HG03457 (cell line): Measurements from ENCODE around the gene CBFB.
"Not testable (repeated sequence)": the region's sequence is repeated elsewhere in the genome, so short reads cannot be mapped to it uniquely, and the experiment has no call there.

ENCODE experiments used
- ATAC-seq: cut with Tn5 transposase; IDR thresholded peaks from one replicate; pipeline ENCODE4 v1.9.1; 2021; ENCODE audit warnings: moderate number of reproducible peaks; ENCODE audit not compliant: unreplicated experiment

The CBFB gene

DNA sequence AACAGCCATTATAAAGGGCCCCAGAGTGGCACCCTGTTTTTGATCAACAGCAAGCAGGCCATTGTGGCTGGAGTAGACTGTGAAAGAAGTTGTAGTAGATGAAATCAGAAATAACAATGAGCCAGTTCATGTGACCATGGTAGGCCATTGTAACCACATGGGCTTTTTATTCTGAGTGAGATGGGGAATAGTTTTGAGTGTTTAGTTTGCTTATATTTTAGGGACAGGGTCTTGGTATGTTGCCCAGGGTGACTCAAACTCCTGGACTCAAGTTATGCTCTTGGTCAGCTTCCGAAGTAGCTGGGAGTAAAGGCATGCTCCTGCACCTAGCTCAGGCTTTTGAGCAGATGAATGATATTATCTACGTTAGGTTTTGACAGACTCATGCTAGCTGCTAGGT lies 12.0 kb downstream of the CBFB start:
- ATAC-seq: no peak

DNA sequence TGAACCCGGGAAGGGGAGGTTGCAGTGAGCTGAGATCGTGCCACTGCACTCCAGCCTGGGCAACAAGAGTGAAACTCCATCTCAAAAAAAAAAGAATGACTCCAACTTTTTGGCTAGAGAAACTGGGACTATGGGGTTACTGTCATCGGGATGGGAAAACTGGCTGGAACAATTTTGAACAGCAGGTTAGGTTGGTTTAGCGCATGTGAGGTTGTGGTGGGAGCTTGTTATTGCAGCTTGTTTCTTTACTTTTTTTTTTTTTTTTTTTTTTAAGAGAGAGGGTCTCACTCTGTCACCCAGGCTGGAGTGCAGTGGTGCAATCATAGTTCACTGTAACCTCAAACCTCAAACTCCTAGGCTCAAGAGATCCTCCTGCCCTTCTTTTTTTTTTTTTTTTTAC lies 12.6 kb downstream of the CBFB start:
- not testable (repeated sequence) for ATAC-seq

- ATAC-seq: no peak
These were observed 14.5 kb downstream of the CBFB start for GRCh38 chr16:67043420-67043819.

DNA sequence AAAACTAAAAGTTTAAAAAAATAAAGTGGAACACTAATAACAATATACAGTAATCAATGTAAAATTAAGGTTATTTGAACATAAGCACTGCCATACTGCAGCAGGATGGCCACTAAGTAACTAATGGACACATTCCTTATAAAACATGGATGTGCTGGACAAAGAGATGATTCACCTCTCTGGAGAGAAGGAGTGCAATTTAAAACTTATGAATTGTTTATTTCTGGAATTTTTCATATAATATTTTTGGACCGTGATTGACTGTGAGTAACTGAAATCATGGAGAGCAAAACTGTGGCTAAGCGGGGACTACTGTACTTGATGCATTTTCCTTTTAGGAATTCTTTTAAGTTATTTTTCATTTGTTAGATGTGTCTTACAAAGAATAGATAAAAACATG lies 21.8 kb downstream of the CBFB start:
- no peak for ATAC-seq

GRCh38 chr16:67052399-67052798 lies 23.4 kb downstream of the CBFB start:
- ATAC-seq: no peak

DNA sequence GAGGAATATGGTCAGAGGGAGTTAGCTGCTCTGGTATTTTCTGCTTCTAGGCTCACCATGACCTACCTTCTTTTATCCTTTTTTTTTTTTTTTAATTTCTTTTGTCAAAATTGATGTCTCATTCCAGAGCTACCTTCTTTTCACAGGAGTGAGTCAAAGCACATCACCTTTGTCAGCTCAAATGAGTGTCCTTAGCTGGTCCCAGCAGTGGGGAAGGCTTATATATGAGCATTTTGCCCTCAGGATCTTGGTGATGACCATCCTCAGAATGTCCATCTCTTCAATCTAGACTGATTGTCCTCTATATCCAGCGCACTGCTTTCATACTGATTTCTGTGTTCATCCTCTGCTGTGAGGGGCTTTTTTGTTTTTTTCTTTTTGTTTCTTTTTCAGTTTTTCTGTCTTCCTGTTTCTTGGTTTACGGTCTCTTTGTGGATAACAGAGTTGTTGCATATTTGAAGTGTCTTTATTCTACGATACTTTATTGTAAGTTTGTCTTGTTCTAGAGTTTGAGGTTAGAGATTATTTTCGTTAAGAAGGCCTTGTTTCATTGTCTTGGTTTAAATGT lies 24.9 kb downstream of the CBFB start:
- ATAC-seq: no peak

GRCh38 chr16:67054901-67055300 lies 26.0 kb downstream of the CBFB start:
- ATAC-seq: no peak

GRCh38 chr16:67055712-67056487 lies 27.0 kb downstream of the CBFB start:
- ATAC-seq: no peak

GRCh38 chr16:67063008-67063407 lies 34.1 kb downstream of the CBFB start:
- ATAC-seq: no peak

DNA sequence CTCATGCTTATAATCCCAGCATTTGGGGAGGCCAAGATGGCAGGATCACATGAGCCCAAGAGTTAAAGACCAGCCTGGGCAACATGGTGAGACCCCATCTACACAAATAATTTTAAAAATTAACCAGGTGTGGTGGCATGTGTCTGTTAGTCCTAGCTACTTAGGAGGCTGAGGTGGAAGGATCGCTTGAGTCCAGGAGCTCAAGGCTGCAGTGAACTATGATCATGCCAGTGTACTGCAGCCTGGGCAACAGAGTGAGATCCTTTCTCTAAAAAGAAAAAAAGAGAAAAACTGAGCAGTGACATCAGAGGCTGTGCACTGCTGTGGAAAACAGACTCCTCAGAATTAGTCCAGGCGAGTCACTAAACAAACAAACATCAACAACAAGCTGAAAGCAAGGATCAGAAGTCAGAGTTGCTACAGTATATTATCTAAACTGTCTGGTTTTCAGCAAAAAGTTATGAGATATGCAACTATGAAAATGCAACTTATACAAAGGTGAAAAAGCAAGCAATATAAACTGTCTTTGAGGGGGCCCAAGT lies 39.3 kb downstream of the CBFB start:
- no peak for ATAC-seq

GRCh38 chr16:67071476-67072048 lies 42.6 kb downstream of the CBFB start:
- no peak for ATAC-seq

DNA sequence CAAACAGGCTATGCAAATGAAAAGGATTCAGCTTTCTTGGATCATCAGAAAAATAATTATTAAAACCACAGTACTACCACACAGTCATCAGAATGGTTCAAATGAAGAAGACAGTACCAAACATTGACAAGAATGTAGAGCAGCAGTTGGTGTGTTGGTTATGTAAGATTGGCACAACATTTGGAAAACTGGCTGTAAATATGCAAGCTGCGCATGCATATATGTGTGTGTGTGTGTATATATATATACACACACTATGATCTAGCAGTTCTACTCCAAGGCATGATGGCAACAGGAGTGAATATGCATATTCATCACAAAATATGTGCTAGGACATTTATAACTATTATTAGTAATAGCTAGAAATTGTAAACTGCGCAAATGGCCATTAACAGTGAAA lies 46.4 kb downstream of the CBFB start:
- no peak for ATAC-seq

DNA sequence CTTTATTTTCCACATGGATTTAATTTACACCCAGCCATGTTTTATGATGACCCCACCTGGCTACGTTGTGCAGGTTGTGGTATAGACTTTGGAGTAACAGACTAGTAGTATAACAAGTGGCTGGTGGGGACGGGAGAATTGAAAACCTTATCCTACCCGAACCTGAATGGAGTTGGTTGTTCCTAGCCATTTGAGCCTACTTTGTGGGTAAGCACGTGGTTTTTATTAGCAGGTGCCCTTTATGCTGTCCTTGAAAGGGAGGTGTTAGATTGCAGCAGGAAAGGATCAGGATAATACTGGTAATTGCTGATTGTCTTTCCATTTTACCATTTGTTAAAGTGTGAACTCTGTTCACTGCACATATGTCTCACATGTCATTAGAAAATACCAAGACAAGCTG lies 48.9 kb downstream of the CBFB start:
- ATAC-seq: no peak

GRCh38 chr16:67082100-67082499 lies 53.2 kb downstream of the CBFB start:
- no peak for ATAC-seq

- no peak for ATAC-seq
These were observed 53.9 kb downstream of the CBFB start for GRCh38 chr16:67082891-67083290.

- ATAC-seq: no peak
These were observed 55.5 kb downstream of the CBFB start for GRCh38 chr16:67084345-67085028.

- no peak for ATAC-seq
These were observed 57.9 kb downstream of the CBFB start for GRCh38 chr16:67086822-67087221.

DNA sequence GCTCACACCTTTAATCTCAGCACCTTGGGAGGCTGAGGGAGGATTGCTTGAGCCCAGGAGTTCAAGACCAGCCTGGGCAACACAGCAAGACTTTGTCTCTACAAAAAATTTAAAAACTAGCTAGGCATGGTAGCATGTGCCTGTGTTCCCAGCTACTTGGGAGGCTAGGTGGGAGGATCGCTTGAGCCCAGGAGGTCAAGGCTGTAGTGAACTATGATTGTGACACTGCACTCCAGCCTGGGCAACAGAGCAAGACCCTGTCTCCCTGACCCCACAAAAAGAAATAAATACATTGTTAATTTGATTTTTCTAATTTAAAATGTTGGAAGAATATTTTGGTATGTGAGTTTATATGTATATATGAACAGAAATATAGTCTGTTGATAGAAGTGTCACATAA lies 58.3 kb downstream of the CBFB start:
- no peak for ATAC-seq

- no peak for ATAC-seq
These were observed 58.9 kb downstream of the CBFB start for GRCh38 chr16:67087803-67088202.

- no peak for ATAC-seq
These were observed 59.6 kb downstream of the CBFB start for GRCh38 chr16:67088551-67088950.

GRCh38 chr16:67089101-67089500 lies 60.2 kb downstream of the CBFB start:
- ATAC-seq: no peak
